Keratinocyte (primary cell): ENCODE data around the gene MTERF2. TPM values are rescaled to one million over a fixed set of nuclear protein-coding genes. Genes with fewer than 3 reads are reported as not detected.

Experiments
- DNase-seq: peaks from one replicate; pipeline ENCODE4 v3.0.0-alpha.2; 2011; ENCODE audit warnings: low read depth, missing footprints, low spot score
- FAIRE-seq: peaks from 2 replicates; lab custom pipeline; 2011; peaks lifted over from hg19 to GRCh38; lab: Jason Lieb, UNC
- H2AFZ ChIP-seq: 2 replicates; pipeline ENCODE4 v1.6.0; 2012; ENCODE audit warnings: low read length, control low read depth, inconsistent platforms; ENCODE audit not compliant: control insufficient read depth
- H3K27ac ChIP-seq: 2 replicates; pipeline ENCODE4 v1.5.1; 2011; ENCODE audit warnings: low read length; ENCODE audit not compliant: control insufficient read depth, insufficient read depth
- H3K27me3 ChIP-seq: 3 replicates; pipeline ENCODE4 v1.6.0; 2011; ENCODE audit warnings: low read length; ENCODE audit not compliant: control insufficient read depth, insufficient read depth; ENCODE audit errors: extremely low read depth
- H3K36me3 ChIP-seq, 2 experiments: 2 replicates in 1 of 2; 3 replicates in 1 of 2; pipeline ENCODE4 v1.5.1; 2011; ENCODE audit warnings: low read length in 2 of 2, mild to moderate bottlenecking in 1 of 2; ENCODE audit not compliant: control insufficient read depth in 2 of 2, insufficient read depth in 2 of 2; ENCODE audit errors: extremely low read depth in 1 of 2
- H3K4me1 ChIP-seq: 3 replicates; pipeline ENCODE4 v1.5.1; 2011; ENCODE audit warnings: low read length; ENCODE audit not compliant: control insufficient read depth, insufficient read depth; ENCODE audit errors: extremely low read depth
- H3K4me2 ChIP-seq: 3 replicates; pipeline ENCODE4 v1.6.0; 2011; ENCODE audit warnings: low read depth, low read length; ENCODE audit not compliant: control insufficient read depth, insufficient read depth; ENCODE audit errors: extremely low read depth
- H3K4me3 ChIP-seq, 3 experiments: fragments of 200-600 bp in 1 of 3; sonication (generic) in 1 of 3; 2 replicates in 2 of 3; 3 replicates in 1 of 3; pipeline ENCODE4 v1.5.1; 2011 to 2016; ENCODE audit warnings: low read length in 3 of 3, mild to moderate bottlenecking in 3 of 3, control low read depth in 2 of 3, inconsistent platforms in 1 of 3, low read depth in 1 of 3, mixed read lengths in 1 of 3, mixed run types in 1 of 3, moderate library complexity in 1 of 3; ENCODE audit not compliant: control insufficient read depth in 2 of 3, insufficient read depth in 2 of 3; ENCODE audit errors: extremely low read depth in 1 of 3
- H3K79me2 ChIP-seq: 2 replicates; pipeline ENCODE4 v1.6.0; 2012; ENCODE audit warnings: low read length; ENCODE audit not compliant: control insufficient read depth, insufficient read depth
- H3K9ac ChIP-seq: 3 replicates; pipeline ENCODE4 v1.6.0; 2011; ENCODE audit warnings: low read length; ENCODE audit not compliant: control insufficient read depth, insufficient read depth; ENCODE audit errors: extremely low read depth
- H3K9me1 ChIP-seq: 3 replicates; pipeline ENCODE4 v1.6.0; 2011; ENCODE audit warnings: low read length; ENCODE audit not compliant: control insufficient read depth, insufficient read depth; ENCODE audit errors: extremely low read depth
- H3K9me3 ChIP-seq: 2 replicates; pipeline ENCODE4 v1.5.1; 2012; ENCODE audit warnings: low read depth, low read length; ENCODE audit not compliant: control insufficient read depth
- H4K20me1 ChIP-seq: 3 replicates; pipeline ENCODE4 v1.6.0; 2011; ENCODE audit warnings: low read length; ENCODE audit not compliant: control insufficient read depth, insufficient read depth; ENCODE audit errors: extremely low read depth
- EZH2 ChIP-seq: IDR thresholded peaks from one replicate; pipeline ENCODE4 v1.6.1; 2012; ENCODE audit warnings: inconsistent platforms, mild to moderate bottlenecking, low read length, moderate library complexity
- dilution Hi-C: fragments of 300-500 bp; cut with MboI; formaldehyde crosslinking; loops from one replicate; pipeline ENCODE4 v1.7.0; 2020; ENCODE audit warnings: low sequenced_read_pairs; ENCODE audit not compliant: extremely low pct_ligation_motif_present
- polyA plus RNA-seq, 5 experiments: library from polyadenylated mRNA; depleted of rRNA in 3 of 5; stranded (reverse) in 3 of 5; stranded (forward) in 1 of 5; unstranded in 1 of 5; fragments of >200 nt; gene quantifications; 1 replicate in 1 of 5; 2 replicates in 3 of 5; 3 replicates in 1 of 5; pipeline versions ENCODE4 v1.2.1 to v1.2.3, GENCODE V29; 2011 to 2012; ENCODE audit warnings: missing spikeins in 2 of 5, low read depth in 1 of 5, low replicate concordance in 1 of 5
- TF ChIP-seq, protein P1 (sequence below), 3 experiments: IDR thresholded peaks in 1 of 3; conservative IDR thresholded peaks in 1 of 3; optimal IDR thresholded peaks in 1 of 3; 2 replicates in 2 of 3; 3 replicates in 1 of 3; pipeline versions ENCODE3 to v1.5.1; 2011; ENCODE audit warnings: low read length in 3 of 3, mild to moderate bottlenecking in 3 of 3, moderate library complexity in 2 of 3, control low read depth in 1 of 3, inconsistent platforms in 1 of 3; ENCODE audit not compliant: insufficient read depth in 2 of 3; ENCODE audit errors: extremely low read depth in 1 of 3

Gene MTERF2
- polyA plus RNA-seq, 1 donor (not counting 4 experiments of a cell fraction or from before 2014, with no cell fraction given): 9.6 TPM

DNA sequence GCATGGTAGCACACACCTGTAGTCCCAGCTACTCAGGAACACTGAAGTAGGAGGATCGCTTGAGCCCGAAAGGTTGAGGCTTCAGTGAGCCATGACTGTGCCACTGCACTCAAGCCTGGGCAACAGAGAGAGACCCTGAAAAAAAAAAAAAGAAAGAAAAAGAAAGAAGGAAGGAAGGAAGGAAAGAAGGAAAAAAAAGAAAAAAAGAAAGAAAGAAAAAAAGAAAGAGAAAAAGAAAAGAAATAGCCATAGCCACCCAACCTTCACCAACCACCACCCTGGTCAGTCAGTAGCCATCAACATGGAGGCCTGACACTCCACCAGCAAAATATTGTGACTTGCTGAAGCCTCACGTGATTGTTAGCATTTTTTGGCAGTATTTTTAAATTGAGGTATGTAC, 52.7 kb downstream of the MTERF2 start:
- Histone ChIP-seq H3K4me3 (no peak overlapping the region), H3K4me1 (no peaks in the 10 kb centered on the region), H4K20me1 (no peaks in the 10 kb centered on the region), H3K9me3 (no peaks in the 10 kb centered on the region), H3K27ac (no peak overlapping the region), H2AFZ (no peak overlapping the region), H3K9ac (no peak overlapping the region), H3K9me1 (no peaks in the 10 kb centered on the region), H3K36me3 (no peaks in the 10 kb centered on the region), H3K79me2 (no peaks in the 10 kb centered on the region), H3K27me3 (no peaks in the 10 kb centered on the region), H3K4me2 (no peak overlapping the region)
- dilution Hi-C loops: no loop called here
- DNase-seq: no peak
- TF ChIP-seq, protein P1, sequence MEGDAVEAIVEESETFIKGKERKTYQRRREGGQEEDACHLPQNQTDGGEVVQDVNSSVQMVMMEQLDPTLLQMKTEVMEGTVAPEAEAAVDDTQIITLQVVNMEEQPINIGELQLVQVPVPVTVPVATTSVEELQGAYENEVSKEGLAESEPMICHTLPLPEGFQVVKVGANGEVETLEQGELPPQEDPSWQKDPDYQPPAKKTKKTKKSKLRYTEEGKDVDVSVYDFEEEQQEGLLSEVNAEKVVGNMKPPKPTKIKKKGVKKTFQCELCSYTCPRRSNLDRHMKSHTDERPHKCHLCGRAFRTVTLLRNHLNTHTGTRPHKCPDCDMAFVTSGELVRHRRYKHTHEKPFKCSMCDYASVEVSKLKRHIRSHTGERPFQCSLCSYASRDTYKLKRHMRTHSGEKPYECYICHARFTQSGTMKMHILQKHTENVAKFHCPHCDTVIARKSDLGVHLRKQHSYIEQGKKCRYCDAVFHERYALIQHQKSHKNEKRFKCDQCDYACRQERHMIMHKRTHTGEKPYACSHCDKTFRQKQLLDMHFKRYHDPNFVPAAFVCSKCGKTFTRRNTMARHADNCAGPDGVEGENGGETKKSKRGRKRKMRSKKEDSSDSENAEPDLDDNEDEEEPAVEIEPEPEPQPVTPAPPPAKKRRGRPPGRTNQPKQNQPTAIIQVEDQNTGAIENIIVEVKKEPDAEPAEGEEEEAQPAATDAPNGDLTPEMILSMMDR (optimal IDR thresholded peaks at IDR 0.05 in 1 of 3, IDR thresholded peaks at IDR 0.05 in 1 of 3, conservative IDR thresholded peaks at IDR 0.05 in 1 of 3; ENCODE audit: extremely low read depth in 1 of 3, insufficient read depth in 2 of 3, low read length in 3 of 3): no peak
- no peak for TF ChIP-seq EZH2
- no peak for FAIRE-seq

Other genes starting within 250 kb of the MTERF2 start
- gene RIC8B, start 212.5 kb downstream of the MTERF2 start, polyA plus RNA-seq: 4.4 to 6.8 TPM (median 5.0 TPM) in 3 replicates
- 10.8 to 22.6 TPM (median 22.0 TPM) in 3 replicates for gene TMEM263, start 31.2 kb downstream of the MTERF2 start, polyA plus RNA-seq
- gene CRY1, start 106.4 kb upstream of the MTERF2 start, polyA plus RNA-seq: 5.2 to 10.0 TPM (median 7.3 TPM) in 3 replicates